NCI-H2196 treated with DMSO at 0.1 percent for 48 hours (cell line): Measurements from ENCODE around the gene MAN1C1.
A peak's percentile ranks its signal among the peaks of the same experiment; 100 is the strongest.

Experiments used
- DNase-seq: peaks from one replicate; lab custom pipeline; 2025; ENCODE audit not compliant: unreplicated experiment; lab: John Stamatoyannopoulos, UW

The MAN1C1 gene

DNA sequence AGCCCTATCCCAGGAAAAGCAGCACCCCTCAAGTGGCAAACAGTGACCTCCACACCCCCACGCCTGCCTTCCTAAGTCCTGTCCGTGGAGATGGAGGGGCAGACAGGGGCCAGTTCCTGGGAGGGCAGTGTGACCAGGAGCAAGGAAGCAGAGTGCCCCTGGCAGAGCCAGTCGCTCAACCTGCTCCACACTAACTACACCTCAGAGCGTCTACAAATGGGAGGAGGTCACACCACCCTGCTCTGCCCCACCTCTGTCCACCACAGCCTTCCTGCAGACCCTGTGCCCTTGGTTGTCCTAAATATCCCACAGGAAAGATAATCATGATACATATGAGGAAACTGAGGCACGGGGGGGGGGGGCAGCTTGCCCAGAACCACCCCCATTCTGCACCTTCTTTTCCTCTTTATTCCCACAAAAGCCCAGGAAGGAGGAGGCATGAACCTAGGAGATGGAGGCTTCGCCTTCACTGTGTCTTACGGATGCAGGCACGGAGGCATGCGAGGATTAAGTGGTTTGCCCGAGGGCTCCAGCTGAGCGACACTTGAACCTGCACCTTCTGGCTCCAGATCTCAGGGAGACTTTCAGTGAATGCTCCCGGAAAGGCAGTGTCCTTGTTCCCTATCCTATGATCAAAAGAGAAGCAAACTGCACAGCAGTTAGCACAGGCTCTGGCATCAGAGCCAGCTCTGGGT is 140.7 kb downstream of the MAN1C1 start:
- DNase-seq: no peak

DNA sequence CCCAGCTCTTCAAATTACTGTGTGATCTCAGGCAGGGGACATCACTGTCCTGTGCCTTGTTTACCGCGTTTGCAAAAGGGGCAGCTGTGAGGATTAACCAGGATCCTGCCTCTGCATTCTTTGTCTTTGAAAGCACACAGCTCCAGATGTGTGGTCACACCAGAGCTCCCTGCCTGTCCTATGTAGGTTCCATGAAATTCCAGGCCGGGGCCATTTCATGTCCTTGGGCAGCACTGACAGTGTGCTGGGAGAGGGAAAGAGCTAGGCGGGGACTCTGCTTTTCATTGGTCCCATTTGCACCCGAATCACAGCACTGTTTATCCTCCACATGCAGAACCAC is 141.2 kb downstream of the MAN1C1 start:
- DNase-seq: no peak

DNA sequence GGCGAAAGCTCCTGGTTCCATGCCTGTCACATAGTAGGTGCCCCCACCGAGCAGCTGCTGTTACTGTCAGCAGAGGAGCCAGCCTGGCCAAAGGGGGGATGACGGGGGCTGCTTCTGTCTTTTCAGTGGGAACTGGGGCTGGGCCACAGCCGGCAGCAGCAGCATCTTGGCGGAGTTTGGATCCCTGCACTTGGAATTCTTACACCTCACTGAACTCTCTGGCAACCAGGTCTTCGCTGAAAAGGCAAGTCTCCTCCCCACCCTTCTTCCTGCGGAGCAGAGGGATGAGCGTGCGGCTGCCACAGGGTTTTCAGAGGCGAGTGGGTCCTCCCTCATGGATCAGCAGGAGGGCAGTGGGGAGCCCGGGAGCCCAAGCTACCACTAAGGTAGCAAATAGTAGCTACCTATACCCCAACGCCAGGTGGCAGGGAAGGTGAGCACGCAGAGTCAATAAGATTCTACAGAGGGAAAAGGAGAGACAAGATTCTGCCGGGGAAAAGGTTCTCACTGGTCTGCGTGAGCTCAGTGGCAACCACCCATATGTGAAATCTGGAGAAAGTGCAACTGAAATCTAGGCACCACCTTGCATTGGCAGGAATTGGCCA is 142.0 kb downstream of the MAN1C1 start:
- no peak for DNase-seq

GRCh38 chr1:25760122-25760719 is 143.6 kb downstream of the MAN1C1 start:
- DNase-seq: no peak

DNA sequence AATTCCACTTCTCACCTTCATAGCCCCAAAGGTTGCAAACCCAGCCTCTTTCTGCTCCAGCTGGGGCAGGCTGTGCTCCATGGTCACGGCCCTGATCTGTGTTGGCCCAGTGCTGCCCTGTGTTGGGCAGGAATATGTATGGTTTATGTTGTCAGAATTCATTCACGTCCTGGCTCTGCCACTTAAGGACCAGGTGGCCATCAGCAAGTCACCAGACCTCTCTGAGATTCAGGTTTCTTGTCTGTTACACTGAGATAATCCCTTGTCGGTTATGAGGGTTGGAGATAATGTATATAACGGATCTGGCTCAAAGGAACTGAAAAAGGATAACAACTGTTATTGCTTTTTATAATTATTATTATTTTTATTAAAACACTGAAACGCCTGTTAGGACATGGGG is 144.3 kb downstream of the MAN1C1 start:
- DNase-seq: no peak

GRCh38 chr1:25763493-25763892 is 146.9 kb downstream of the MAN1C1 start:
- no peak for DNase-seq

DNA sequence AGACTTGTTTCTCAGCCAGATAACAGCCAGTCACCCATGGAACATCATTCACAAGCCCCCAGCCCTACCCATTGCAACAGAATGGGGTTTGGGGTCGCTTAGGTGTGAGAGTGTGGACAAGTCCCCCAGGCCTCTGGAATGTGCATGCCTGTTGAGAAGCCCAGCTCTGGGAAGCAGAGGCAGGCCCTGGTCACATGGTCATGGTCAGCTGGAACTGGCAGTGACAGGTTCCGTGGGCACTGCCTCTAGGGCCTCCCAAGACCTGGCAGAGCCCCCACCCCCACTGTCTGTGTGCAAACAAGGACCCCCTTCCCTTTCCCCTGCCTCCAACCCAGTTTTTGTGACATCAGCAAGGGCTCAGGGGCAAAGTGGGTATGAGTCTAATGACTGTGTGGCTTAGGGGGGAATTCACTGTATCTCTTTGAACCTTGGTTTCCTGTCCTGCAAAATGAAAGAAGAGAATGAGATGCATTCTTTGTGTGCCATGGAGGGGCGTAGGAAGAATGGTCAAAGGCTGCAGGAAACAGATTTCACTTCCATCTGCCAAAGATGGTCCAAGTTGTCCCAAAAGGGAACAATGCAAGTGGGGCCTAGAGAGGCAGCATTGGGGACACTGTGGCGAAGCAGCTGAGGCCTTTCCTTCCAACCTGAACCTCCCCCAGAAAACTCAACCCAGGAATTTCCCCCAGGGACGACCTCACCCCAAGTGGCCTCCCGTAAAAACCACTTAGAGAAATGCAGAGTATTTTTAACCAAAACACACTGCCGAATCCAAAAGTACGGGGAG is 148.7 kb downstream of the MAN1C1 start:
- DNase-seq: no peak

GRCh38 chr1:25765923-25766589 is 149.5 kb downstream of the MAN1C1 start:
- peak; percentile 28 for DNase-seq

DNA sequence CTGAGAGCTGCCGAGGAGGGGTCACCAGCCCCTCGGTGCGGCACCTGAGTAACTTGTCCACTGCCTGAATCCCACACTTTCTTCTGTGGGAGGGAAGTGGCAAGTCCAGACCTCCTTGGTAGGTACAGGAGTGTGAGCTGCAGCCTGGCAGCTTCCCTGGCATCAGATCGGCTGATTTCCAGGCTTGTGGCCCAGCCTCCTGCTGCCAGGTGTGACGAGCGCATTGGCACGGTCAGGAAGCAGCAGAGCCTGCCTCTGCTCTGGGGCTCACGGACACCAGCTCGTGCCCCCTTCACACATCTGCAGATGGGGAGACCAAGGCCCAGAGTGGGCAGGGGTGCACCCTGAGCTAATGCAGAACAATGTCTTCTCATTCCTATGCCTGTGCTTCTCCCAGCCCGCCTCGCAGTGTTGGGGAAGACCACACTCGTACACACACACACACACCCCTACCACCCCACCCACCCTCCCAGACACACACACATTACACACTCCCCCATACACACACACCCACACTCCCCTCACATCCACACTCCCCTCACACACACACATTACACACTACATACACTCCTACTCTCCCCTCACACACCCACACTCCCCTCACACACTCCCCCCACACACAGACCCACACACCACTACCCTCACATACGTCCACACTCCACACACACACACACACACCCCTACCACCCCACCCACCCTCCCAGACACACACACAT is 150.3 kb downstream of the MAN1C1 start:
- DNase-seq: peak; percentile 38

GRCh38 chr1:25767437-25767770 is 150.8 kb downstream of the MAN1C1 start:
- DNase-seq: no peak

DNA sequence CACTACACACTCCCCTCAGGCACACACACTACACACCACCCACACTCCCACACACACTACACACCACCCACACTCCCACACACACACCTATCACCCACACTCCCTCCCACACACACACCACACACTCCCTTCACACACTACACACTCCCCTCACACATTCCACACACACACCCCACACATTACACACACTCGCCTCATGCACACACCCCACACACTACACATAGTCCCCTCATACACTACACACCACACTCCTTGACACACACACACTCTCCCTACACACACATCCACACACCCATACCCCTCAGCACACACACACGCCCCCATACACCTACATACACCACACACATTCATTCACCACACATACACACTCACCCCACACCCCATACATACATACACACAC is 152.4 kb downstream of the MAN1C1 start:
- no peak for DNase-seq

DNA sequence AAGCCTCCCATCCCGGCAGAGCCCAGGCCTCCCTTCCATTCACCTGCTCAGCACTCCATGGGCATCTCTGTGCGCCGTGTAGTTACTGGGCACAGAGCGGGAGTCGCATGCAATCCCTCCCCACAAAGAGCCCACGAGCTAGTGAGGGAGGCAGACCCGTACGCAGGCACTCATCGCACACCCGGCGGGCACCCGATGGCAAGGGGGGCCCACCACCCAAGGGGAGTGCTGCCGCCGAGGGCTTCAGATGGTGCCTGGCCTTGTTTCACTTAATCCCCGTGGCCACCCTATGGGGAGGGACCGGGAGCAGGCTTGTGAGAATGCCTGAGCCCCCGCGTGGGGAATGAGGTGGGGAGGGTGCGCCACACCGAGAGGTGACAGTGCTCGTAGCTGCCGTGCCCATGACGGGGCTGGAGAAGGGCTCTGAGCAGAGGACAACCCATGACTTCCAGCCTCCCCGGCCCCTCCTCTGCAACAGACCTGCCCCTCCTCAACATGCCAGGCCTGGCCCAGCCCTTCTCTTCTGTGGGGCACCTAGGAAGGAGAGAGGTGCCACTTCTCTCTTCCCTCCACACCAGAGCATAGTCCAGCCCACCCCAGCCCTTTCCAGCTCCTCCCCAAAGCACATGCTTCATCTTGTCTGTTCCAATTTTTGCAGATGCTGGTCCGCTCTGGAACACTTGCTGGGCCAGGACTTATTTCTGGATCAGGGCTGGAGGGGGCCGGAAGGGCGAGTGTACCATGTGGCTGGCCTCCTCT is 153.2 kb downstream of the MAN1C1 start:
- no peak for DNase-seq

DNA sequence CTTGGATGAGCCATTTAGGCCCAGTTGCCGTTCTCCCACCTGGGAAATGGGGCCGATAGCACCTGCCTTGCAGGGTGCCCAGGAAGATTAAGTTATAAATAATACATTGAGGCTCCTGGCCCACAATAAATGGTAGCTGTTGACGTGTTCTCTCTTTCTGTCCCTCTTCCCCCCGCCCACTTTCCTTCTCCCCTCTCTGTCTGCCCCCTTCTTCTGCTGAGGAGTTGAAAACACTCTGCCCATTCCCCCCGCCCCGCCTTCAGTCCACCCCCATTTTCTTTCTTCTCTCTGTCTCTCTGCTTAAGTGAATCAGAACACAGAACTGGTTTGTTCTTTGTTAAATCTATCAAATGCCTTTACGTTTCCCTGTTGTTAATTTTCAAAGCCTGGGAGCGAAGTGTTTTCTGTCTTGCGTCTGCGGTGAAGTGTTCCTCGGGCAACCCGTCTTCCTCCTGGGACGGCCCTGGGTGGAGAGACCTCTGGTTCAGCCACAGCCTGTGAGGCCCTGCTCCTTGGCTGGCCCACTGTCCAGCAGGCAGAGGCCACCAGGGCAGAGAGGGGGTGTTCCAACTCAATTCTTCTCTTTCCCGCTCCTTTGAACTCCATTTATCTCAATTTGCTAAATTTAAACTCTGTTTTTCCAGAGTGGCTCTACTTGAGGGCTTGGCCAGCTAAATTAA is 154.1 kb downstream of the MAN1C1 start:
- no peak for DNase-seq

DNA sequence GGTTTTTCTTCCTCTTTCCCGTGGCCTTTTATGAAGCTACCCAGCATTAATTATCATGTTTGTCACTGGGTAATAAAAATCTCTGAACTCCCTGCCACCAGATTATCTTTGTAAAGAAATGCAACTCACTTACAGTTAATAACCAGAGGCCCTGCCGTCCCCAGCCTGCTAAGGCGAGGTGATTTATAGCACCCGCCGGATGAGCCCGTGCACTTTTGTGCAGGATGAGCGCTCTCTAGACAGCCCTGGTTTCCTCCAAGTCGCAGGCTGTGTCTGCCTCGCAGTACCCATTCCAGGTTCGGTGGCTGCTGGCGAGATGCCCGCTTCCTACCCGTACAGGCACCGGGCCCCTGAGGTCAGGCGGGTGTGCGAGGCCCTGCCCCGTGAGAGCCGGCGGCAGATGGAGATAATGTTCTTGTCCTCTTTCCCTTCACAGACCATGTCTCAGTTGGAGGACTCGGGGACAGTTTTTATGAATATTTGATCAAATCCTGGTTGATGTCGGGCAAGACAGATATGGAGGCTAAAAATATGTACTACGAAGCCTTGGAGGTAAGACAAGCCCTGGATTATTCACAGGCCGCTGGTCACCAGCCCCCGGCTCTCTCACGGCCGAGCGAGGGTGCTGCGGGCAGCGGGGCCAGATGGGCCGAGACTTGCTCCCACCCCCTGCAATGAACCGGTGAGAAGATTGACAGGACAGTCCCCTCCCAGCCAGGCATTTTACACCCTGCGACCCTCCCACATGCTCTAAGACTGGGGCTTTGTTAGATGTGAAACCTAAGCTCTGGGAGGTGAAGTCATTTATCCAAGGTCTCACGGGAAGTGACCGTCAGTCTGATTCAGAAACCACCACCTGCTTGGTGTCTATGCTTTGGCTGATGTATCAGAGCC is 154.9 kb downstream of the MAN1C1 start:
- DNase-seq: no peak

DNA sequence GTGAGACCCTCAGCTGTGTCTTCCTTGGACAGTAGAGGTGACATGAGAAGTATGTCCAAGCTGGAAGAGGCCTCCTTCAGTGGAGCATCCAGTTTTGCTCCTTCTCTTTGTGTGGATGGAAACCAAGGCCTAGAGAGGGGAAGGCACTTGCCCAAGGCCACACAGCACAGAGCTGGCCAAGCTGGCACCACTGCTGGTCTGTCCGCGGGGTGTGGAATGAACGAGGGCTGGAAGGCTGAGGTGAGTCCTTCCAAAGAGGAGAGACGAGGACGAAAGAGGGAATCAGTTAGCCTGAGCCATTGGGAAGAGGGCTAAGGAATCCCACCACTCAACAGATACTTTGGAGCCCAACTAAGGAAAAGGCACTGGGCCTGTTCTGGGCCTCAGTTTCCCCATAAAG is 155.6 kb downstream of the MAN1C1 start:
- DNase-seq: no peak

GRCh38 chr1:25772692-25773245 is 156.2 kb downstream of the MAN1C1 start:
- DNase-seq: no peak

- no peak for DNase-seq
Observed at GRCh38 chr1:25773441-25774125, 157.0 kb downstream of the MAN1C1 start.
